Trophoblast cell (in vitro differentiated cells and primary cell): ENCODE results near the gene RNF167.

Experiments used
- DNase-seq, 2 donors: peaks; one replicate each; pipeline ENCODE4 v3.0.0-alpha.2; 2016
- H2AFZ ChIP-seq: 2 replicates; pipeline ENCODE4 v1.6.1; 2013; ENCODE audit warnings: low read length, moderate library complexity, mild to moderate bottlenecking; ENCODE audit not compliant: insufficient read depth, poor library complexity
- H2AK5ac ChIP-seq: 2 replicates; pipeline ENCODE4 v1.6.1; 2013; ENCODE audit warnings: mild to moderate bottlenecking, low read length
- H2BK120ac ChIP-seq: 2 replicates; pipeline ENCODE4 v1.6.1; 2013; ENCODE audit warnings: low read length, mild to moderate bottlenecking, moderate library complexity; ENCODE audit not compliant: insufficient read depth, poor library complexity
- H2BK12ac ChIP-seq: 2 replicates; pipeline ENCODE4 v1.6.1; 2013; ENCODE audit warnings: mild to moderate bottlenecking, low read length, moderate library complexity
- H2BK5ac ChIP-seq: 2 replicates; pipeline ENCODE4 v1.6.1; 2013; ENCODE audit warnings: low read length, low read depth, moderate library complexity, mild to moderate bottlenecking; ENCODE audit not compliant: poor library complexity
- H3K14ac ChIP-seq: 2 replicates; pipeline ENCODE4 v1.6.1; 2013; ENCODE audit warnings: mild to moderate bottlenecking, low read length
- H3K18ac ChIP-seq: 2 replicates; pipeline ENCODE4 v1.6.1; 2013; ENCODE audit warnings: mild to moderate bottlenecking, low read length
- H3K23ac ChIP-seq: 2 replicates; pipeline ENCODE4 v1.6.1; 2013; ENCODE audit warnings: low read length
- H3K27ac ChIP-seq: 2 replicates; pipeline ENCODE4 v1.5.1; 2013; ENCODE audit warnings: low read depth, mild to moderate bottlenecking, inconsistent platforms, low read length, moderate library complexity
- H3K27me3 ChIP-seq: 2 replicates; pipeline ENCODE4 v1.6.1; 2013; ENCODE audit warnings: inconsistent platforms, mild to moderate bottlenecking, low read length, moderate library complexity; ENCODE audit not compliant: insufficient read depth
- H3K36me3 ChIP-seq, 2 experiments: 1 replicate in 1 of 2; 2 replicates in 1 of 2; pipeline ENCODE4 v1.6.1; 2013; ENCODE audit warnings: low read length in 2 of 2, mild to moderate bottlenecking in 2 of 2, moderate library complexity in 1 of 2; ENCODE audit not compliant: insufficient read depth in 2 of 2, control insufficient read depth in 1 of 2
- H3K4ac ChIP-seq: 2 replicates; pipeline ENCODE4 v1.6.1; 2013; ENCODE audit warnings: low read depth, mild to moderate bottlenecking, low read length, moderate library complexity
- H3K4me1 ChIP-seq, 2 experiments: 1 replicate in 1 of 2; 2 replicates in 1 of 2; pipeline ENCODE4 v1.6.1; 2013; ENCODE audit warnings: low read length in 2 of 2, mild to moderate bottlenecking in 2 of 2, moderate library complexity in 1 of 2; ENCODE audit not compliant: insufficient read depth in 2 of 2, control insufficient read depth in 1 of 2
- H3K4me2 ChIP-seq: 2 replicates; pipeline ENCODE4 v1.6.1; 2013; ENCODE audit warnings: inconsistent platforms, mild to moderate bottlenecking, low read length, moderate library complexity
- H3K4me3 ChIP-seq: 2 replicates; pipeline ENCODE4 v1.5.1; 2013; ENCODE audit warnings: mild to moderate bottlenecking, low read depth, low read length, inconsistent platforms
- H3K79me1 ChIP-seq: one replicate; pipeline ENCODE4 v1.6.1; 2013; ENCODE audit warnings: low read length
- H3K79me2 ChIP-seq: 2 replicates; pipeline ENCODE4 v1.6.1; 2013; ENCODE audit warnings: low read length, mild to moderate bottlenecking; ENCODE audit not compliant: control insufficient read depth, insufficient read depth, poor library complexity
- H3K9ac ChIP-seq: 2 replicates; pipeline ENCODE4 v1.6.1; 2013; ENCODE audit warnings: mild to moderate bottlenecking, low read length
- H3K9me3 ChIP-seq: 2 replicates; pipeline ENCODE4 v1.6.1; 2013; ENCODE audit warnings: low read depth, mild to moderate bottlenecking, control low read depth, inconsistent platforms, low read length; ENCODE audit not compliant: insufficient read depth
- H4K12ac ChIP-seq: 2 replicates; pipeline ENCODE4 v1.6.1; 2013; ENCODE audit warnings: low read depth, mild to moderate bottlenecking, low read length, moderate library complexity
- H4K8ac ChIP-seq: 2 replicates; pipeline ENCODE4 v1.6.1; 2013; ENCODE audit warnings: low read depth, mild to moderate bottlenecking, low read length, moderate library complexity
- H4K91ac ChIP-seq: one replicate; pipeline ENCODE4 v1.6.1; 2013; ENCODE audit warnings: low read depth, mild to moderate bottlenecking, low read length, moderate library complexity
- WGBS: extraction: QIAGEN DNeasy Blood & Tissue Kit; methylation state at CpG from one replicate; pipeline ENCODE4 v1.1.7; 2013; ENCODE audit warnings: missing lambda C conversion rate; ENCODE audit not compliant: insufficient read length, insufficient coverage; ENCODE audit errors: extremely low coverage; 5-methylcytosine and 5-hydroxymethylcytosine counted together

RNF167 gene

DNA sequence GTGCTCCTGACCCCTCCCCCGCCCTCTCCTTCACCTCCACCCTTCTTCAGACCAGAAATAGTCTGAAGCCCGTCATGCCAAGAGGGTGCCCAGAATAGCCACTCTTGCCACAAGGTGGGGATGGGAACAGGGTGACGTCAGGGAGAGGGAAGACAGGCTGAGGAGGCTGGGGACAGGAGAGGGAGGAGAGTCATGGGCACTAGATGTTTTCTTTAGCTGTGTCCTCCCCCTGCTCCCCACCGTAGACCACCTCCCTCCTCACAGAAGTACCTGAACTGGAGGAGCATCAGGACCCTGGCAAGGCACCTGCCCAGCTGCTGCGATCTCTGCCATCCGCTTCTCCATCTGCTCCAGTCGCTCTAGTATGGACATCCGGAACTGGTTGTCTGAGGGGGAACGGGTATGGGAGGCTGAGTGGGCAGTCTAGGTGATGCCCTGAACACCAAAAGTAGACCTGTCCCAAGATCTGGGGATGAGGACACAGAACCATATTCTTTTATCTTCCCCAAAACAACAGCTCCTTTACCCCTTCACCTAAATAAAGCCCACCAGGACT, 34.1 kb downstream of the RNF167 start:
- Histone ChIP-seq H3K23ac (no peak overlapping the region), H3K79me1 (peaks cover 4% of the 10 kb centered on the region), H4K12ac (no peak overlapping the region), H2BK120ac (no peak overlapping the region), H3K9ac (no peak overlapping the region), H4K91ac (no peak overlapping the region), H3K18ac (no peak overlapping the region), H3K27me3 (no peaks in the 10 kb centered on the region), H3K4me2 (no peak overlapping the region), H3K9me3 (no peaks in the 10 kb centered on the region), H2AFZ (no peak overlapping the region), H3K14ac (no peak overlapping the region), H2AK5ac (no peak overlapping the region), H3K4ac (no peak overlapping the region), H3K36me3 (peaks cover 43 to 45% of the 10 kb centered on the region in 2 experiments), H3K4me1 (peaks cover 10% of the 10 kb centered on the region in 2 experiments), H2BK5ac (no peak overlapping the region), H2BK12ac (no peak overlapping the region), H3K27ac (no peak overlapping the region), H3K79me2 (peaks cover 3% of the 10 kb centered on the region), H4K8ac (no peak overlapping the region), H3K4me3 (no peak overlapping the region)
- no CpG with 5 or more reads among the region's 9 CpGs for WGBS
- no peak for DNase-seq

- H3K27ac ChIP-seq = no peak overlapping the region
- H2AFZ ChIP-seq = no peak overlapping the region
- peaks cover 44 to 48% of the 10 kb centered on the region in 2 experiments for H3K36me3 ChIP-seq
- no peak overlapping the region for H3K18ac ChIP-seq
- no peak overlapping the region for H2BK120ac ChIP-seq
- no peaks in the 10 kb centered on the region for H3K79me1 ChIP-seq
- H2BK12ac ChIP-seq = no peak overlapping the region
- H3K14ac ChIP-seq = no peak overlapping the region
- H3K9me3 ChIP-seq = no peaks in the 10 kb centered on the region
- H3K4me1 ChIP-seq = no peaks in the 10 kb centered on the region
- no peak overlapping the region for H3K4me2 ChIP-seq
- H3K4me3 ChIP-seq = no peak overlapping the region
- no peak overlapping the region for H4K8ac ChIP-seq
- H4K91ac ChIP-seq = no peak overlapping the region
- no peak overlapping the region for H3K4ac ChIP-seq
- H2AK5ac ChIP-seq = no peak overlapping the region
- no peaks in the 10 kb centered on the region for H3K79me2 ChIP-seq
- H3K23ac ChIP-seq = no peak overlapping the region
- H3K9ac ChIP-seq = no peak overlapping the region
- H4K12ac ChIP-seq = no peak overlapping the region
- no peak overlapping the region for H2BK5ac ChIP-seq
- DNase-seq = peak in 1 of 2 donors; percentile 3
- no peaks in the 10 kb centered on the region for H3K27me3 ChIP-seq
Observed at GRCh38 chr17:4978726-4979125, 38.7 kb downstream of the RNF167 start.

- Histone ChIP-seq H2BK120ac (no peak overlapping the region), H3K79me2 (no peaks in the 10 kb centered on the region), H3K36me3 (peaks cover 43 to 44% of the 10 kb centered on the region in 2 experiments), H2AFZ (no peak overlapping the region), H3K9me3 (no peaks in the 10 kb centered on the region), H3K4me1 (no peaks in the 10 kb centered on the region), H2BK5ac (no peak overlapping the region), H4K91ac (no peak overlapping the region), H3K27me3 (no peaks in the 10 kb centered on the region), H2AK5ac (no peak overlapping the region), H3K27ac (no peak overlapping the region), H3K4me2 (no peak overlapping the region), H3K4ac (no peak overlapping the region), H3K23ac (no peak overlapping the region), H3K79me1 (no peaks in the 10 kb centered on the region), H3K14ac (no peak overlapping the region), H4K12ac (no peak overlapping the region), H3K18ac (no peak overlapping the region), H2BK12ac (no peak overlapping the region), H4K8ac (no peak overlapping the region), H3K4me3 (no peak overlapping the region), H3K9ac (no peak overlapping the region)
- DNase-seq = peak in 1 of 2 donors; percentile 72
- no CpG with 5 or more reads among the region's 6 CpGs for WGBS
Observed at GRCh38 chr17:4980644-4981216, 40.7 kb downstream of the RNF167 start.

GRCh38 chr17:4982305-4982704, 42.2 kb downstream of the RNF167 start:
- H3K79me2 ChIP-seq = peaks cover 3% of the 10 kb centered on the region
- no peak overlapping the region for H4K8ac ChIP-seq
- H3K27ac ChIP-seq = no peak overlapping the region
- H3K4me2 ChIP-seq = no peak overlapping the region
- no peak overlapping the region for H3K14ac ChIP-seq
- no peak overlapping the region for H2BK12ac ChIP-seq
- H2BK120ac ChIP-seq = no peak overlapping the region
- peaks cover 38 to 40% of the 10 kb centered on the region in 2 experiments for H3K36me3 ChIP-seq
- no peak overlapping the region for H2BK5ac ChIP-seq
- H3K9me3 ChIP-seq = no peaks in the 10 kb centered on the region
- H3K4me1 ChIP-seq = peaks cover 8% of the 10 kb centered on the region in 2 experiments
- no peak overlapping the region for H3K18ac ChIP-seq
- no peak overlapping the region for H3K4ac ChIP-seq
- DNase-seq = no peak
- H2AFZ ChIP-seq = no peak overlapping the region
- no peak overlapping the region for H3K9ac ChIP-seq
- H4K91ac ChIP-seq = no peak overlapping the region
- WGBS = no CpG with 5 or more reads among the region's 5 CpGs
- no peak overlapping the region for H2AK5ac ChIP-seq
- H4K12ac ChIP-seq = no peak overlapping the region
- no peaks in the 10 kb centered on the region for H3K27me3 ChIP-seq
- H3K79me1 ChIP-seq = peaks cover 7% of the 10 kb centered on the region
- H3K23ac ChIP-seq = no peak overlapping the region
- H3K4me3 ChIP-seq = no peak overlapping the region
